Right kidney (tissue), 1 donor: Measurements from ENCODE around the gene NHSL2.
"Not testable (repeated sequence)": the region's sequence is repeated elsewhere in the genome, so short reads cannot be mapped to it uniquely, and the experiment has no call there.

Experiments used
- DNase-seq: peaks from one replicate; pipeline ENCODE4 v3.0.0-alpha.2; 2016

NHSL2 gene

GRCh38 chrX:71923516-71923915, 12.9 kb downstream of the NHSL2 start:
- DNase-seq, result no peak

- DNase-seq, result no peak
Observed at GRCh38 chrX:71927040-71927439, 16.4 kb downstream of the NHSL2 start.

GRCh38 chrX:71928856-71929255, 18.2 kb downstream of the NHSL2 start:
- no peak for DNase-seq

GRCh38 chrX:71930298-71930697, 19.7 kb downstream of the NHSL2 start:
- DNase-seq, result no peak

GRCh38 chrX:71935476-71935875, 24.8 kb downstream of the NHSL2 start:
- no peak for DNase-seq

- no peak for DNase-seq
Observed at GRCh38 chrX:71936632-71937031, 26.0 kb downstream of the NHSL2 start.

- no peak for DNase-seq
Observed at GRCh38 chrX:71938371-71938770, 27.7 kb downstream of the NHSL2 start.

GRCh38 chrX:71941145-71941544, 30.5 kb downstream of the NHSL2 start:
- no peak for DNase-seq

GRCh38 chrX:71941776-71942175, 31.1 kb downstream of the NHSL2 start:
- DNase-seq, result no peak

GRCh38 chrX:71944369-71944768, 33.7 kb downstream of the NHSL2 start:
- DNase-seq, result no peak

- no peak for DNase-seq
Observed at GRCh38 chrX:71945237-71945805, 34.7 kb downstream of the NHSL2 start.

- no peak for DNase-seq
Observed at GRCh38 chrX:71949363-71949762, 38.7 kb downstream of the NHSL2 start.

GRCh38 chrX:71949844-71950445, 39.3 kb downstream of the NHSL2 start:
- DNase-seq, result no peak

GRCh38 chrX:71953391-71953790, 42.7 kb downstream of the NHSL2 start:
- DNase-seq, result no peak

- no peak for DNase-seq
Observed at GRCh38 chrX:71953946-71954345, 43.3 kb downstream of the NHSL2 start.

GRCh38 chrX:71954458-71954857, 43.8 kb downstream of the NHSL2 start:
- no peak for DNase-seq

- no peak for DNase-seq
Observed at GRCh38 chrX:71955530-71956120, 45.0 kb downstream of the NHSL2 start.

GRCh38 chrX:71958281-71958675, 47.6 kb downstream of the NHSL2 start:
- DNase-seq, result no peak

GRCh38 chrX:71964184-71964583, 53.5 kb downstream of the NHSL2 start:
- DNase-seq, result not testable (repeated sequence)

GRCh38 chrX:71974916-71975315, 64.3 kb downstream of the NHSL2 start:
- no peak for DNase-seq

- DNase-seq, result no peak
Observed at GRCh38 chrX:71976753-71977152, 66.1 kb downstream of the NHSL2 start.

- DNase-seq, result no peak
Observed at GRCh38 chrX:71978164-71978563, 67.5 kb downstream of the NHSL2 start.

GRCh38 chrX:71989768-71990426, 79.3 kb downstream of the NHSL2 start:
- DNase-seq, result no peak

GRCh38 chrX:71990518-71990917, 79.9 kb downstream of the NHSL2 start:
- DNase-seq, result no peak
